Peyer's patch (tissue), 4 donors: ENCODE results near the gene CEACAM19.

ENCODE experiments used
- CTCF ChIP-seq, 6 experiments: fragments of 450-650 bp in 4 of 6; fragments of 200-600 bp in 2 of 6; sonication (generic) in 1 of 6; IDR thresholded peaks; one replicate each; pipeline ENCODE4 v1.5.1; 2017 to 2019; ENCODE audit warnings: antibody characterized with exemption in 6 of 6, mild to moderate bottlenecking in 3 of 6, moderate library complexity in 1 of 6
- POLR2A ChIP-seq, 2 donors: fragments of 450-650 bp; IDR thresholded peaks; one replicate each; pipeline ENCODE4 v1.5.1; 2017; ENCODE audit warnings: antibody characterized with exemption in 2 of 2, mild to moderate bottlenecking in 2 of 2, moderate library complexity in 2 of 2

- TF ChIP-seq CTCF (IDR thresholded peaks at IDR 0.05) (peak; percentile 28 to 85 (median 62)), POLR2A (IDR thresholded peaks at IDR 0.05) (no peak)
Measured at GRCh38 chr19:44653977-44654774, 17.1 kb upstream of the CEACAM19 start.
